ENCODE data around the gene UPK3A. TPM values are rescaled to one million over a fixed set of nuclear protein-coding genes. Genes with fewer than 3 reads are reported as not detected.

UPK3A gene
- total RNA-seq, 1 experiment from 2014 or later = not detected

GRCh38 chr22:45271667-45272201 lies 13.0 kb upstream of the UPK3A start:
- no peaks in the 10 kb centered on the region for H3K9me3 ChIP-seq (ENCODE audit: control insufficient read depth, insufficient read depth, low read depth, low read length)
- no TSS peak for BruUV-seq (replicated peaks)
- no peak overlapping the region for H3K27ac ChIP-seq (ENCODE audit: low read length)
- H3K4me3 ChIP-seq (ENCODE audit: low read depth in 2 of 2, low read length in 2 of 2) = no peak overlapping the region
- ChIA-PET CTCF (interaction anchor here (0.6 to 0.7 kb wide), 2 partner anchors 15 to 519 kb away, joined by 3 to 6 read pairs; no protein-coding TSS in a partner anchor), POLR2A (no interaction called here)
- intact Hi-C loops (cut with micrococcal nuclease; ENCODE audit: unreplicated experiment) = no loop called here
- in situ Hi-C loops (cut with HindIII; ENCODE audit: low pct_unique_long_range_greater_than_20kb, low sequenced_read_pairs) = no loop called here
- TF ChIP-seq, protein P1, sequence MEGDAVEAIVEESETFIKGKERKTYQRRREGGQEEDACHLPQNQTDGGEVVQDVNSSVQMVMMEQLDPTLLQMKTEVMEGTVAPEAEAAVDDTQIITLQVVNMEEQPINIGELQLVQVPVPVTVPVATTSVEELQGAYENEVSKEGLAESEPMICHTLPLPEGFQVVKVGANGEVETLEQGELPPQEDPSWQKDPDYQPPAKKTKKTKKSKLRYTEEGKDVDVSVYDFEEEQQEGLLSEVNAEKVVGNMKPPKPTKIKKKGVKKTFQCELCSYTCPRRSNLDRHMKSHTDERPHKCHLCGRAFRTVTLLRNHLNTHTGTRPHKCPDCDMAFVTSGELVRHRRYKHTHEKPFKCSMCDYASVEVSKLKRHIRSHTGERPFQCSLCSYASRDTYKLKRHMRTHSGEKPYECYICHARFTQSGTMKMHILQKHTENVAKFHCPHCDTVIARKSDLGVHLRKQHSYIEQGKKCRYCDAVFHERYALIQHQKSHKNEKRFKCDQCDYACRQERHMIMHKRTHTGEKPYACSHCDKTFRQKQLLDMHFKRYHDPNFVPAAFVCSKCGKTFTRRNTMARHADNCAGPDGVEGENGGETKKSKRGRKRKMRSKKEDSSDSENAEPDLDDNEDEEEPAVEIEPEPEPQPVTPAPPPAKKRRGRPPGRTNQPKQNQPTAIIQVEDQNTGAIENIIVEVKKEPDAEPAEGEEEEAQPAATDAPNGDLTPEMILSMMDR (IDR thresholded peaks at IDR 0.05) = no peak
- TF ChIP-seq TCF7L2 (IDR thresholded peaks at IDR 0.05; ENCODE audit: low read depth, low read length) = no peak
- no peak for TF ChIP-seq POLR2AphosphoS5 (IDR thresholded peaks at IDR 0.05; ENCODE audit: low read depth, low read length)
- no peak for TF ChIP-seq SIN3A (IDR thresholded peaks at IDR 0.05; ENCODE audit: borderline replicate concordance, insufficient read depth, low read depth, low read length)
- no peaks in the 10 kb centered on the region for H3K27me3 ChIP-seq (ENCODE audit: control insufficient read depth, insufficient read depth, low read length)
- DNase-seq (ENCODE audit: low read depth, low spot score) (no peak), ATAC-seq (no peak)
- H3K36me3 ChIP-seq (ENCODE audit: control insufficient read depth, insufficient read depth, low read length) = no peaks in the 10 kb centered on the region
- H3K4me1 ChIP-seq (ENCODE audit: control insufficient read depth, insufficient read depth, low read length) = no peaks in the 10 kb centered on the region; the same call in 1 of the 2 replicates

- H3K4me3 ChIP-seq (ENCODE audit: low read depth in 2 of 2, low read length in 2 of 2) = no peak overlapping the region
- ATAC-seq = no peak
- no TSS peak for BruUV-seq (replicated peaks)
- ChIA-PET POLR2A (no interaction called here), CTCF (interaction anchor here (0.6 to 0.7 kb wide), 3 partner anchors 13 to 519 kb away, joined by 3 to 6 read pairs (median 3); no protein-coding TSS in a partner anchor)
- intact Hi-C loops (cut with micrococcal nuclease; ENCODE audit: unreplicated experiment) (no loop called here), in situ Hi-C loops (cut with HindIII; ENCODE audit: low pct_unique_long_range_greater_than_20kb, low sequenced_read_pairs) (no loop called here)
- H3K27me3 ChIP-seq (ENCODE audit: control insufficient read depth, insufficient read depth, low read length) = no peaks in the 10 kb centered on the region
- H3K4me1 ChIP-seq (ENCODE audit: control insufficient read depth, insufficient read depth, low read length) = no peaks in the 10 kb centered on the region; the same call in 1 of the 2 replicates
- TF ChIP-seq TCF7L2 (IDR thresholded peaks at IDR 0.05; ENCODE audit: low read depth, low read length) (no peak), POLR2AphosphoS5 (IDR thresholded peaks at IDR 0.05; ENCODE audit: low read depth, low read length) (no peak), REST (IDR thresholded peaks at IDR 0.05; ENCODE audit: insufficient read depth in 1 of 2, low read depth in 2 of 2, low read length in 1 of 2) (no peak), SIN3A (IDR thresholded peaks at IDR 0.05; ENCODE audit: borderline replicate concordance, insufficient read depth, low read depth, low read length) (no peak)
- TF ChIP-seq, protein P1 (IDR thresholded peaks at IDR 0.05) = no peak
- H3K9me3 ChIP-seq (ENCODE audit: control insufficient read depth, insufficient read depth, low read depth, low read length) = no peaks in the 10 kb centered on the region
- H3K36me3 ChIP-seq (ENCODE audit: control insufficient read depth, insufficient read depth, low read length) = no peaks in the 10 kb centered on the region
- DNase-seq (ENCODE audit: low read depth, low spot score) = no peak
- H3K27ac ChIP-seq (ENCODE audit: low read length) = no peak overlapping the region
Observed at GRCh38 chr22:45272498-45272897, 12.3 kb upstream of the UPK3A start.
